Peyer's patch (tissue), 4 donors: ENCODE measurements around the gene UBE2J2.

Experiments
- POLR2A ChIP-seq, 2 donors: fragments of 450-650 bp; IDR thresholded peaks; one replicate each; pipeline ENCODE4 v1.5.1; 2017; ENCODE audit warnings: antibody characterized with exemption in 2 of 2, mild to moderate bottlenecking in 2 of 2, moderate library complexity in 2 of 2
- TF ChIP-seq, protein P1 (sequence below), 6 experiments: fragments of 450-650 bp in 4 of 6; fragments of 200-600 bp in 2 of 6; sonication (generic) in 1 of 6; IDR thresholded peaks; one replicate each; pipeline ENCODE4 v1.5.1; 2017 to 2019; ENCODE audit warnings: antibody characterized with exemption in 6 of 6, mild to moderate bottlenecking in 3 of 6, moderate library complexity in 1 of 6

GRCh38 chr1:1306070-1306660, 32.5 kb upstream of the UBE2J2 start:
- TF ChIP-seq POLR2A (IDR thresholded peaks at IDR 0.05), result no peak
- TF ChIP-seq, protein P1, sequence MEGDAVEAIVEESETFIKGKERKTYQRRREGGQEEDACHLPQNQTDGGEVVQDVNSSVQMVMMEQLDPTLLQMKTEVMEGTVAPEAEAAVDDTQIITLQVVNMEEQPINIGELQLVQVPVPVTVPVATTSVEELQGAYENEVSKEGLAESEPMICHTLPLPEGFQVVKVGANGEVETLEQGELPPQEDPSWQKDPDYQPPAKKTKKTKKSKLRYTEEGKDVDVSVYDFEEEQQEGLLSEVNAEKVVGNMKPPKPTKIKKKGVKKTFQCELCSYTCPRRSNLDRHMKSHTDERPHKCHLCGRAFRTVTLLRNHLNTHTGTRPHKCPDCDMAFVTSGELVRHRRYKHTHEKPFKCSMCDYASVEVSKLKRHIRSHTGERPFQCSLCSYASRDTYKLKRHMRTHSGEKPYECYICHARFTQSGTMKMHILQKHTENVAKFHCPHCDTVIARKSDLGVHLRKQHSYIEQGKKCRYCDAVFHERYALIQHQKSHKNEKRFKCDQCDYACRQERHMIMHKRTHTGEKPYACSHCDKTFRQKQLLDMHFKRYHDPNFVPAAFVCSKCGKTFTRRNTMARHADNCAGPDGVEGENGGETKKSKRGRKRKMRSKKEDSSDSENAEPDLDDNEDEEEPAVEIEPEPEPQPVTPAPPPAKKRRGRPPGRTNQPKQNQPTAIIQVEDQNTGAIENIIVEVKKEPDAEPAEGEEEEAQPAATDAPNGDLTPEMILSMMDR (IDR thresholded peaks at IDR 0.05), result no peak
